LNCAP (cell line): ENCODE measurements around the gene ABCC1.

Experiments used
- TF ChIP-seq, protein P1 (sequence below): fragments of 450-650 bp; IDR thresholded peaks from 2 replicates; pipeline ENCODE4 v1.5.1; 2017; ENCODE audit warnings: mild to moderate bottlenecking

Gene ABCC1

DNA sequence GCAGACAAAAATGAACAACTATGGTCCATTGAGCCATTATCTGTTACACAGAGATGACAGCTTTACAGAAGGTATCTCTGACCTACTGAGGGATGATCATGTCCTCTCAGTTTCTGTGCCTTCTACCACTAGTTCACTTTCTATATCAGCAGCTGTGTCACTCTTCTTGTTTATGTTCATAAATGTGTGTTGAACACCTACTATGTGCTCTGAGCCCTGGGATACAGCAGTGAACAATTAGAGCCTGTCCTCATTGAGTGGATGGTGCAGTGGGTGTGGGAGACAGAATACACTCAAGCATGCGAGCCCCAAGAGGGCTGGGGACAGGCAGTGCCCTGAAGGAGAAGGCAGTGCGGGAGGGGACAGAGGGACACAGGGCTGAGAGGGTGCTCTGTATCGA lies 181.8 kb downstream of the ABCC1 start:
- TF ChIP-seq, protein P1, sequence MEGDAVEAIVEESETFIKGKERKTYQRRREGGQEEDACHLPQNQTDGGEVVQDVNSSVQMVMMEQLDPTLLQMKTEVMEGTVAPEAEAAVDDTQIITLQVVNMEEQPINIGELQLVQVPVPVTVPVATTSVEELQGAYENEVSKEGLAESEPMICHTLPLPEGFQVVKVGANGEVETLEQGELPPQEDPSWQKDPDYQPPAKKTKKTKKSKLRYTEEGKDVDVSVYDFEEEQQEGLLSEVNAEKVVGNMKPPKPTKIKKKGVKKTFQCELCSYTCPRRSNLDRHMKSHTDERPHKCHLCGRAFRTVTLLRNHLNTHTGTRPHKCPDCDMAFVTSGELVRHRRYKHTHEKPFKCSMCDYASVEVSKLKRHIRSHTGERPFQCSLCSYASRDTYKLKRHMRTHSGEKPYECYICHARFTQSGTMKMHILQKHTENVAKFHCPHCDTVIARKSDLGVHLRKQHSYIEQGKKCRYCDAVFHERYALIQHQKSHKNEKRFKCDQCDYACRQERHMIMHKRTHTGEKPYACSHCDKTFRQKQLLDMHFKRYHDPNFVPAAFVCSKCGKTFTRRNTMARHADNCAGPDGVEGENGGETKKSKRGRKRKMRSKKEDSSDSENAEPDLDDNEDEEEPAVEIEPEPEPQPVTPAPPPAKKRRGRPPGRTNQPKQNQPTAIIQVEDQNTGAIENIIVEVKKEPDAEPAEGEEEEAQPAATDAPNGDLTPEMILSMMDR: no peak

DNA sequence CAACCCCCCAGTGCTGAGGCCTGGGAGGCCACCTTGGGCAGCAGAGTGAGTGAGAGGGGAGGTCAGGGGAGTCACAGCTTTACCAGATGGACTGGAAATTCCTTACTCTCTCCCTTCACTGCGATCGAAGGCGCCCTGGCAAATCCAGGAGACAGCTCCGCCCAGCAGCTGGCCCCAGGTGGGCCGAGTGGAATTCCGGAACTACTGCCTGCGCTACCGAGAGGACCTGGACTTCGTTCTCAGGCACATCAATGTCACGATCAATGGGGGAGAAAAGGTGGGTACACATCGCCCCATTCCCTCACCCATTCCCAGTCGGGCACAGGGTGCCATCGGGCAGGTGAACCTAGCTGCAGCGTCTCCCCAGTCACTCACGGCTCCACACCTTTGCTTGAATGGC lies 182.2 kb downstream of the ABCC1 start:
- TF ChIP-seq, protein P1: no peak

GRCh38 chr16:16133943-16134604 lies 184.7 kb downstream of the ABCC1 start:
- TF ChIP-seq, protein P1: no peak

- TF ChIP-seq, protein P1: no peak
These were observed 187.2 kb downstream of the ABCC1 start for GRCh38 chr16:16136588-16136987.

GRCh38 chr16:16137110-16137509 lies 187.7 kb downstream of the ABCC1 start:
- TF ChIP-seq, protein P1: no peak

- TF ChIP-seq, protein P1: no peak
These were observed 188.7 kb downstream of the ABCC1 start for GRCh38 chr16:16138034-16138635.

- TF ChIP-seq, protein P1: no peak
These were observed 189.6 kb downstream of the ABCC1 start for GRCh38 chr16:16139061-16139460.
